ENCODE data around the gene SLC35A4.
A peak's percentile ranks its signal among the peaks of the same experiment; 100 is the strongest.

Gene SLC35A4

DNA sequence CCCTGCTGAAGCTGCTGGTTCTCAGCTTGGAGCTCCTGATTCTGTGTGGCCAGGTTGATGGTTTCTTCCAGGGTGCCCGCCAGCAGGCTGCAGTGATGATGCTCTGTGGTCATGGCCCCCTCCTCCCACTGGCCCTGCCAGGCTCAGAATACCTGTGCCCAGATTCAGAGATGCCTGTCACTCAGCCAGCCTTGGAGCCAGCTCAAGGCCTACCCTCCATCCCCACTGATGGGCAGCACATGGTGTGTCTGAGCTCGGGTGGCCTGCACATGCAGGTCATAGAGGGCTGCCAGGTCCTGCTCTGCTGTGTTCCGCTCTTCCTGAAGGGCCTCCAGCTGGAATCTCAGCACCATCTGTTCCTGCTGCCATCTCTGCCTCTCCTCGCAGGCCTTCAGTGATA lies 5.4 kb downstream of the SLC35A4 start:
- TF ChIP-seq, protein P1, sequence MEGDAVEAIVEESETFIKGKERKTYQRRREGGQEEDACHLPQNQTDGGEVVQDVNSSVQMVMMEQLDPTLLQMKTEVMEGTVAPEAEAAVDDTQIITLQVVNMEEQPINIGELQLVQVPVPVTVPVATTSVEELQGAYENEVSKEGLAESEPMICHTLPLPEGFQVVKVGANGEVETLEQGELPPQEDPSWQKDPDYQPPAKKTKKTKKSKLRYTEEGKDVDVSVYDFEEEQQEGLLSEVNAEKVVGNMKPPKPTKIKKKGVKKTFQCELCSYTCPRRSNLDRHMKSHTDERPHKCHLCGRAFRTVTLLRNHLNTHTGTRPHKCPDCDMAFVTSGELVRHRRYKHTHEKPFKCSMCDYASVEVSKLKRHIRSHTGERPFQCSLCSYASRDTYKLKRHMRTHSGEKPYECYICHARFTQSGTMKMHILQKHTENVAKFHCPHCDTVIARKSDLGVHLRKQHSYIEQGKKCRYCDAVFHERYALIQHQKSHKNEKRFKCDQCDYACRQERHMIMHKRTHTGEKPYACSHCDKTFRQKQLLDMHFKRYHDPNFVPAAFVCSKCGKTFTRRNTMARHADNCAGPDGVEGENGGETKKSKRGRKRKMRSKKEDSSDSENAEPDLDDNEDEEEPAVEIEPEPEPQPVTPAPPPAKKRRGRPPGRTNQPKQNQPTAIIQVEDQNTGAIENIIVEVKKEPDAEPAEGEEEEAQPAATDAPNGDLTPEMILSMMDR (IDR thresholded peaks at IDR 0.05): no peak
- H3K27ac ChIP-seq: peak overlapping the region; percentile 94
- H3K36me3 ChIP-seq: peaks cover 5% of the 10 kb centered on the region
- H3K4me1 ChIP-seq (ENCODE audit: control insufficient read depth in 1 of 2, insufficient read depth in 1 of 2, low read depth in 1 of 2, low read length in 1 of 2): peaks cover 20 to 37% of the 10 kb centered on the region in 2 experiments
- no peaks in the 10 kb centered on the region for H3K9me3 ChIP-seq
- no peaks in the 10 kb centered on the region for H3K27me3 ChIP-seq
- no peak overlapping the region for H3K4me3 ChIP-seq (ENCODE audit: low read depth in 1 of 2, low read length in 1 of 2)

DNA sequence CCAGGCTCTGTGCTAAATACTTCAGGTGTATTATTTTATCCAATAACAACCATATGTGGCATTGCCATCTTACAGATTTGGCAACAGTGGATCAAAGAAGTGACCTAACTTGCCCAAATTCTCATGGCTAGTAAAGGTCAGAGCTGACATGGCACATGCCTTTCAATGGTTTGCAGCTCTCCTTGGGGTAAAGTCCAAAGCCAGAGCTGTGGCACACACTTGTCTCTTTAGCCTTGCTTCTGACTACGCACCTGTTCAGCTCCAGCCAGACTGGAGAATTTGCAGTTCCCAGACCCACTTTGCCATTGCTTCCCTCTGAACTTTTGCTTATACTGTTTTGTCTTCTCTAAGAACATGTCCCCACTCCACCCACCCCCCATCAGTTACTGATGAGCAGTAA lies 5.9 kb downstream of the SLC35A4 start:
- Histone ChIP-seq H3K4me1 (ENCODE audit: control insufficient read depth in 1 of 2, insufficient read depth in 1 of 2, low read depth in 1 of 2, low read length in 1 of 2) (peaks cover 20 to 37% of the 10 kb centered on the region in 2 experiments), H3K27me3 (no peaks in the 10 kb centered on the region), H3K4me3 (ENCODE audit: low read depth in 1 of 2, low read length in 1 of 2) (no peak overlapping the region), H3K27ac (peak overlapping the region; percentile 94), H3K9me3 (no peaks in the 10 kb centered on the region), H3K36me3 (peaks cover 5% of the 10 kb centered on the region)
- TF ChIP-seq, protein P1 (IDR thresholded peaks at IDR 0.05): no peak

DNA sequence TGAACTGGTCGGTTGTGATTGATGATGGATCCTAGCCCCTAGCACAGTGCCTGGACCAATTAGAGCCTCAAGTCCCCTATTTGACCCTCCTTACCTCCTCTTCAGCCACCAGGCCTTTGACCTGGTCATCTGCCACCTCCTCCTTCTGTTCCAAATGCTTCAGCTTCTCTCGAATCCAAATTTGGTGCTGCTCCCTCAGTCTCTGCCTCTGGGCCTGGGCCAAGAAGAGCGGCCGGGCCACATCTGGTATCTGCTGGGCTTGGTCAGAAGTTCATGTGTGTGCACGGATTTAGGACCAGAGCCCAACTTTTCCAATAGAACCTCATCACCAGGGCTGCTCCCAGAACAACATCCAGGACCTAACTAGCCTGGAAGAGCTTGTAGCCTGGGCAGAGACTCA lies 6.5 kb downstream of the SLC35A4 start:
- Histone ChIP-seq H3K36me3 (peaks cover 5% of the 10 kb centered on the region), H3K4me3 (ENCODE audit: low read depth in 1 of 2, low read length in 1 of 2) (no peak overlapping the region), H3K9me3 (no peaks in the 10 kb centered on the region), H3K4me1 (ENCODE audit: control insufficient read depth in 1 of 2, insufficient read depth in 1 of 2, low read depth in 1 of 2, low read length in 1 of 2) (peaks cover 24 to 36% of the 10 kb centered on the region in 2 experiments), H3K27ac (peak overlapping the region; percentile 94), H3K27me3 (no peaks in the 10 kb centered on the region)
- TF ChIP-seq, protein P1 (IDR thresholded peaks at IDR 0.05): no peak

DNA sequence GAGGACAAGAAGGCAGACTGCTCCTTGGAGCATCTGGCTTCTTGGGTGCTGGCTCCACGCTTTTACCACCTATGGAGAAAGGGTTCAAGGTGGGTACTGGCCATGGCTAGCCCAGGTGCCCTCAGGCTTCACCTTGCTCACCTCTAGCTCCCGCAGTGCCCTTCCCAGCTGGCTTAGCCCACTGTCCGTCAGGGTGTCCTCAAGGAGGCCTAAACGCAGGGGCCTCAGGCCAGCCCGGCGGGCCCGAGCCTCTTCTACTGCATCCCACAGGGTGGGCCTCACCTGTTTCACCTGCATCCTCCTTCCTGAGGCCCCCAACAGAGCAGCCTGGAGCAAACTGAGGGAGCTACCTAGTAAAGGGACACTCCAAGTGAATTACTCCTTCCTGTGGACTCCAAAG lies 9.1 kb downstream of the SLC35A4 start:
- TF ChIP-seq, protein P1 (IDR thresholded peaks at IDR 0.05): no peak
- peaks cover 33 to 40% of the 10 kb centered on the region in 2 experiments for H3K4me1 ChIP-seq (ENCODE audit: control insufficient read depth in 1 of 2, insufficient read depth in 1 of 2, low read depth in 1 of 2, low read length in 1 of 2)
- peak overlapping the region; percentile 18 for H3K27ac ChIP-seq
- no peaks in the 10 kb centered on the region for H3K36me3 ChIP-seq
- no peaks in the 10 kb centered on the region for H3K9me3 ChIP-seq
- no peak overlapping the region for H3K4me3 ChIP-seq (ENCODE audit: low read depth in 1 of 2, low read length in 1 of 2)
- H3K27me3 ChIP-seq: no peaks in the 10 kb centered on the region

DNA sequence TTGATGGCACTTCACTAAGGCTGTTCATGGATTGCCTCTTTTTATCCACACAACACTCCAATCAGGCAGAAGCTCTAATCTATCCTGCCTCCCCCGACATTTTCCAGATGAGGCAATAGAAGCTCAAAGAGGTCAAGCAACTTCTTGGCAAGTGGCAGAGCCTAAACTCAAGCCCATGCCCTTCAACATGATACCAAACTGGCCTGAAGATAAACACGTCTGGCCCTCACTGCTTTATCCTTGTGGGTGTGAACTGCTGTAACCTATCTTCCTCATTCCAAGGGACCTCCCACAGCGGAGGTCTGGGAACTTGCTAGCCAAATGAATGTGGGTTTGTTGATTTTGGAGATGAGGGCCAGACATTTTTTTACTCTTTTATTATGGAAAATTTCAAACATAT lies 9.5 kb downstream of the SLC35A4 start:
- H3K27ac ChIP-seq: peak overlapping the region; percentile 18
- H3K27me3 ChIP-seq: no peaks in the 10 kb centered on the region
- H3K9me3 ChIP-seq: no peaks in the 10 kb centered on the region
- no peak overlapping the region for H3K4me3 ChIP-seq (ENCODE audit: low read depth in 1 of 2, low read length in 1 of 2)
- no peaks in the 10 kb centered on the region for H3K36me3 ChIP-seq
- TF ChIP-seq, protein P1 (IDR thresholded peaks at IDR 0.05): no peak
- peaks cover 28 to 35% of the 10 kb centered on the region in 2 experiments for H3K4me1 ChIP-seq (ENCODE audit: control insufficient read depth in 1 of 2, insufficient read depth in 1 of 2, low read depth in 1 of 2, low read length in 1 of 2)

DNA sequence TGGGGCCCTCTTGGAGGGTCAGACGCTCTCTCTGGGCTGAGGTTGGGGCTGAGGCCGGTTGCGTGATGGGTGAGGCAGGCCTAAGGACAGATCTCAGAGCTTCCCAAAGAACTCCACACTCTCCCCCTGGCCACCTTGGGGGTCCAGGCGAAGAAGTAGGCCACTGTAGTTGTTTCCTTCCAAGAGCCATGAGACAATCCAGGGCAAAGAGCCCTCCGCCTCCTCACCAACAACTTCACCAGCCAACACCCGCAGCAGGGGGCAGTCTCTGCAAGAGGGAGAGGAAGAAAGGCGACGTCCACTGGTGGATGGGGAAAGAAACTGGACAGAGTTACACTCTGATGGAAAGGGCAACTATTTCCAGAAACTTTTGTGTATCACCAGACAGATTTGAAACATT lies 10.7 kb downstream of the SLC35A4 start:
- Histone ChIP-seq H3K9me3 (no peaks in the 10 kb centered on the region), H3K4me1 (ENCODE audit: control insufficient read depth in 1 of 2, insufficient read depth in 1 of 2, low read depth in 1 of 2, low read length in 1 of 2) (peaks cover 21 to 27% of the 10 kb centered on the region in 2 experiments), H3K27me3 (no peaks in the 10 kb centered on the region), H3K27ac (peak overlapping the region; percentile 48), H3K36me3 (no peaks in the 10 kb centered on the region), H3K4me3 (ENCODE audit: low read depth in 1 of 2, low read length in 1 of 2) (no peak overlapping the region)
- TF ChIP-seq, protein P1 (IDR thresholded peaks at IDR 0.05): peak; percentile 74

All from neutrophil (primary cell).